B cell (primary cell): ENCODE results near the gene STX8. TPM values are rescaled to one million over a fixed set of nuclear protein-coding genes. Genes with fewer than 3 reads are reported as not detected.

ENCODE experiments used
- ATAC-seq: fragments of 200-7000 bp; cut with Tn5 transposase; one replicate; pipeline ENCODE4 v1.10.0; 2021; ENCODE audit warnings: low read depth, mild to moderate bottlenecking, moderate number of reproducible peaks, moderate library complexity
- CTCF ChIA-PET: fragments of 350-600 bp; sonication (Branson Sonifier 250); formaldehyde crosslinking; loops from one replicate; lab custom pipeline; 2021; ENCODE audit warnings: antibody characterized with exemption, inconsistent platforms; lab: Charles Lee
- POLR2A ChIA-PET: fragments of 350-600 bp; sonication (Branson Sonifier 250); formaldehyde crosslinking; loops from one replicate; lab custom pipeline; 2021; ENCODE audit warnings: antibody characterized with exemption; lab: Charles Lee
- DNase-seq: peaks from one replicate; pipeline ENCODE4 v3.0.0; 2013
- H2AFZ ChIP-seq: 2 replicates; pipeline ENCODE4 v1.6.1; 2012; ENCODE audit warnings: mild to moderate bottlenecking, low read depth, low read length; ENCODE audit not compliant: insufficient read depth, poor library complexity, severe bottlenecking
- H3K27ac ChIP-seq, 2 donors: 1 replicate in 1 of 2; 2 replicates in 1 of 2; pipeline ENCODE4 v1.5.1; 2012 to 2013; ENCODE audit warnings: low read length in 2 of 2, mild to moderate bottlenecking in 2 of 2, moderate library complexity in 1 of 2
- H3K27me3 ChIP-seq, 4 experiments: fragments of 200-600 bp in 1 of 4; sonication (generic) in 1 of 4; replicated peaks in 1 of 4; 1 replicate in 2 of 4; 2 replicates in 2 of 4; pipeline versions ENCODE4 v1.6.1 to v1.7.0; 2013 to 2016; ENCODE audit warnings: low read length in 3 of 4, mild to moderate bottlenecking in 2 of 4, mixed read lengths in 1 of 4, moderate library complexity in 1 of 4; ENCODE audit not compliant: insufficient read depth in 4 of 4, control insufficient read depth in 3 of 4; ENCODE audit errors: control extremely low read depth in 1 of 4
- H3K36me3 ChIP-seq, 2 experiments: replicated peaks in 1 of 2; 1 replicate in 1 of 2; 2 replicates in 1 of 2; pipeline versions ENCODE4 v1.6.1 to v1.7.1; 2013; ENCODE audit warnings: low read length in 1 of 2; ENCODE audit not compliant: insufficient read depth in 2 of 2, control insufficient read depth in 1 of 2; ENCODE audit errors: control extremely low read depth in 1 of 2, extremely low read depth in 1 of 2
- H3K4me1 ChIP-seq, 2 donors: fragments of 200-600 bp in 1 of 2; sonication (generic) in 1 of 2; 1 replicate in 1 of 2; 2 replicates in 1 of 2; pipeline versions ENCODE4 v1.5.1 to v1.6.1; 2013 to 2017; ENCODE audit warnings: low read length in 2 of 2; ENCODE audit not compliant: control insufficient read depth in 2 of 2, insufficient read depth in 2 of 2
- H3K4me2 ChIP-seq: replicated peaks from 2 replicates; pipeline ENCODE3; 2012; ENCODE audit warnings: mild to moderate bottlenecking, low read depth, low read length; ENCODE audit not compliant: poor library complexity, severe bottlenecking
- H3K4me3 ChIP-seq, 5 experiments: fragments of 200-600 bp in 1 of 5; sonication (generic) in 1 of 5; 1 replicate in 3 of 5; 2 replicates in 2 of 5; pipeline versions ENCODE4 v1.5.1 to v1.7.0; 2011 to 2016; ENCODE audit warnings: low read length in 4 of 5, mild to moderate bottlenecking in 4 of 5, low read depth in 2 of 5, control low read depth in 1 of 5, moderate library complexity in 1 of 5; ENCODE audit not compliant: insufficient read depth in 1 of 5; ENCODE audit errors: control extremely low read depth in 1 of 5, extremely low read depth in 1 of 5
- H3K79me2 ChIP-seq: fragments of 200-600 bp; sonication (generic); one replicate; pipeline ENCODE4 v1.6.0; 2016; ENCODE audit warnings: low read length; ENCODE audit not compliant: control insufficient read depth, insufficient read depth
- H3K9ac ChIP-seq: fragments of 200-600 bp; sonication (generic); 2 replicates; pipeline ENCODE4 v1.6.1; 2017; ENCODE audit warnings: mild to moderate bottlenecking, low read length, moderate library complexity
- H3K9me3 ChIP-seq, 3 donors: one replicate each; pipeline versions ENCODE4 v1.6.1 to v1.7.1; 2013; ENCODE audit warnings: low read length in 2 of 3; ENCODE audit not compliant: control insufficient read depth in 2 of 3, insufficient read depth in 1 of 3; ENCODE audit errors: control extremely low read depth in 1 of 3
- H4K20me1 ChIP-seq: 2 replicates; pipeline ENCODE4 v1.6.0; 2012; ENCODE audit warnings: mild to moderate bottlenecking, low read length; ENCODE audit not compliant: insufficient read depth, control insufficient read depth, poor library complexity, severe bottlenecking
- H3K27ac Mint-ChIP-seq: one replicate; pipeline ENCODE4 v1.8.0; 2021; ENCODE audit warnings: mixed read lengths
- H3K27me3 Mint-ChIP-seq: one replicate; pipeline ENCODE4 v1.8.0; 2021; ENCODE audit warnings: mixed read lengths
- H3K4me1 Mint-ChIP-seq: one replicate; pipeline ENCODE4 v1.8.0; 2021; ENCODE audit warnings: mixed read lengths
- H3K4me3 Mint-ChIP-seq: one replicate; pipeline ENCODE4 v1.8.0; 2021; ENCODE audit warnings: mixed read lengths
- H3K9me3 Mint-ChIP-seq: one replicate; pipeline ENCODE4 v1.8.0; 2022; ENCODE audit warnings: mixed read lengths; ENCODE audit not compliant: insufficient read depth
- CTCF ChIP-seq: fragments of 200-600 bp; IDR thresholded peaks from one replicate; pipeline ENCODE4 v1.8.0; 2022; ENCODE audit warnings: antibody characterized with exemption, mild to moderate bottlenecking
- EZH2 ChIP-seq: IDR thresholded peaks from 2 replicates; pipeline ENCODE4 v1.6.1; 2012; ENCODE audit warnings: borderline replicate concordance, low read depth, mild to moderate bottlenecking, moderate library complexity, low read length; ENCODE audit not compliant: insufficient read depth, poor library complexity, severe bottlenecking
- WGBS: methylation state at CpG from one replicate; pipeline ENCODE4 v1.1.5; 2013; ENCODE audit warnings: missing lambda C conversion rate; ENCODE audit not compliant: insufficient coverage; 5-methylcytosine and 5-hydroxymethylcytosine counted together
- intact Hi-C: fragments of 100-400 bp; cut with micrococcal nuclease; formaldehyde crosslinking; loops from one replicate; pipeline ENCODE4 v1.10.0; 2022
- polyA plus RNA-seq: library from polyadenylated mRNA; depleted of rRNA; stranded (reverse); fragments of >200 nt; gene quantifications from 2 replicates; pipeline ENCODE4 v1.2.3, GENCODE V29; 2012
- total RNA-seq, 2 donors: library from RNA; stranded (reverse); fragments of 120-200 nt in 1 of 2; gene quantifications; 1 replicate in 1 of 2; 2 replicates in 1 of 2; pipeline versions ENCODE4 v1.2.3 to v1.2.4, GENCODE V29; 2013 to 2022

STX8 gene
- total and polyA plus RNA-seq, 2 donors (not counting 1 experiment from before 2014, with no cell fraction given), result 35.8 to 61.5 TPM

GRCh38 chr17:9361188-9361955 lies 214.2 kb downstream of the STX8 start:
- ChIA-PET CTCF (no interaction called here), POLR2A (no interaction called here)
- no peaks in the 10 kb centered on the region for H3K9me3 Mint-ChIP-seq
- H3K36me3 ChIP-seq, result no peaks in the 10 kb centered on the region
- H3K4me1 ChIP-seq, result peaks cover 3 to 9% of the 10 kb centered on the region in 2 donors
- H3K9ac ChIP-seq, result no peak overlapping the region
- H3K9me3 ChIP-seq, result no peaks in the 10 kb centered on the region
- H3K79me2 ChIP-seq, result no peaks in the 10 kb centered on the region
- TF ChIP-seq CTCF, result no peak
- TF ChIP-seq EZH2, result no peak
- no peak overlapping the region for H3K4me2 ChIP-seq
- H3K4me1 Mint-ChIP-seq, result peaks cover 6% of the 10 kb centered on the region
- no peak overlapping the region for H3K4me3 ChIP-seq
- no peak overlapping the region for H3K27ac Mint-ChIP-seq
- 100% methylated on average over 2 of the region's 7 CpGs for WGBS
- DNase-seq, result no peak
- H3K27me3 Mint-ChIP-seq, result no peaks in the 10 kb centered on the region
- H3K27ac ChIP-seq, result no peak overlapping the region
- intact Hi-C loops, result no loop called here
- H2AFZ ChIP-seq, result no peak overlapping the region
- no peak overlapping the region for H3K4me3 Mint-ChIP-seq
- H4K20me1 ChIP-seq, result no peaks in the 10 kb centered on the region
- ATAC-seq, result no peak
- H3K27me3 ChIP-seq, result no peaks in the 10 kb centered on the region

GRCh38 chr17:9360677-9361081 lies 214.9 kb downstream of the STX8 start:
- no peak overlapping the region for H3K27ac Mint-ChIP-seq
- Histone ChIP-seq H3K36me3 (no peaks in the 10 kb centered on the region), H3K4me1 (peaks cover 7 to 16% of the 10 kb centered on the region in 2 donors), H3K27me3 (no peaks in the 10 kb centered on the region), H3K9me3 (no peaks in the 10 kb centered on the region), H3K4me2 (no peak overlapping the region), H3K4me3 (no peak overlapping the region), H3K27ac (no peak overlapping the region), H2AFZ (no peak overlapping the region), H4K20me1 (no peaks in the 10 kb centered on the region), H3K79me2 (no peaks in the 10 kb centered on the region), H3K9ac (no peak overlapping the region)
- no peak overlapping the region for H3K4me3 Mint-ChIP-seq
- ChIA-PET CTCF (no interaction called here), POLR2A (interaction anchor here (0.7 kb wide), 1 partner anchor 48 kb away, joined by 6 read pairs; no protein-coding TSS in a partner anchor)
- WGBS, result 97% methylated on average over 12 of the region's 13 CpGs
- H3K27me3 Mint-ChIP-seq, result no peaks in the 10 kb centered on the region
- H3K4me1 Mint-ChIP-seq, result peaks cover 13% of the 10 kb centered on the region
- no peaks in the 10 kb centered on the region for H3K9me3 Mint-ChIP-seq
- no peak for TF ChIP-seq EZH2
- no peak for TF ChIP-seq CTCF
- intact Hi-C loops, result no loop called here
- no peak for DNase-seq
- ATAC-seq, result no peak
